Measurements from ENCODE around the gene ITIH2.
"Not testable (repeated sequence)": the region's sequence is repeated elsewhere in the genome, so short reads cannot be mapped to it uniquely, and the experiment has no call there.

Gene ITIH2

DNA sequence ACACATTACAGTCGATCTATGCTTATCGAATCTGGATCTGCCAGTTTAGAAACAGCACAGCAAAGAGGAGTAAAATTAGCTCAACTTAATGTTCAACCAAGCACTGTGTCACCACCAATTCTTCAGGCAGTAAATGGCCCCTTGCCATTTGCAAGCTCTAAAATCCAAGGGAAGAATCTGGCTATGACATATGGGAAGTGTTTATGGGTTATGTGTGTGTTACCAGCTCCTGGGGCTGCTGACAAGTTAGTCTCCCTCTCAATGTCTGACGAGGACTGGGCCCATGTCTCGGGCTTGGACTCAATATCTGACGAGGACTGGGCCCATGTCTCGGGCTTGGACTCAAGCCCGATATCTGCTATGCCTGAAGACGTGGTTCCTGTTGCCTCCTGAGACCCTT lies 5.7 kb upstream of the ITIH2 start:
- no peak for DNase-seq (ENCODE audit: low read depth in 2 of 2)

DNA sequence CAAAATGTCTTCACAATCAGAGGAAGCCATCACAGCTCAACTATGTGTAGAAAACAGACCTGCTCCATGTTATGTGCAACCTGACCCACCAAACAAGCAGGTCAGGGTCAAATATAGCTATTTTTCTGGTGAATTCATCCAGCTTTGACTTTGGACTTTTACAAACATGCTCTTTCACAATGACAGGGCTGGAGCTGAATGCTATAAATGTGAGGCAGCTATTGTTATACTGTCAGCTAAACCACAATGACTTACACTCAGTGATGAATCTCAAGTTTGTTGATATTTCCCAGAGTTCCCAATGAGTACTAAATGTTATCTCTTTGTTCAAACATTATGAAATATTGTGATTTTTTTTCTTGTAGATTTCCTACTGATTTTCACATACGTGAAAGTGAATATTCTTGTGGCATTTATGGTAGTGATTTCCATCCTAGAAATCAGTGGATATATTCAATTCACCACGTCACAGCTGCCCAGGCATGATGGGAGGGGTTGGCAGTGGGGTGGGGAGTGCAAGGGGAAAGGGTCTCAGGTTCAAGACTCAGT lies 2.5 kb upstream of the ITIH2 start:
- no peak for DNase-seq (ENCODE audit: low read depth in 2 of 2)

- DNase-seq (ENCODE audit: low read depth in 2 of 2): no peak
Observed at GRCh38 chr10:7701158-7701742, 1.9 kb upstream of the ITIH2 start.

- DNase-seq (ENCODE audit: low read depth in 2 of 2): no peak
Observed at GRCh38 chr10:7702288-7702812, 766 bp upstream of the ITIH2 start.

- no peak for DNase-seq (ENCODE audit: low read depth in 2 of 2)
Observed at GRCh38 chr10:7704071-7705016, 1.2 kb downstream of the ITIH2 start.

DNA sequence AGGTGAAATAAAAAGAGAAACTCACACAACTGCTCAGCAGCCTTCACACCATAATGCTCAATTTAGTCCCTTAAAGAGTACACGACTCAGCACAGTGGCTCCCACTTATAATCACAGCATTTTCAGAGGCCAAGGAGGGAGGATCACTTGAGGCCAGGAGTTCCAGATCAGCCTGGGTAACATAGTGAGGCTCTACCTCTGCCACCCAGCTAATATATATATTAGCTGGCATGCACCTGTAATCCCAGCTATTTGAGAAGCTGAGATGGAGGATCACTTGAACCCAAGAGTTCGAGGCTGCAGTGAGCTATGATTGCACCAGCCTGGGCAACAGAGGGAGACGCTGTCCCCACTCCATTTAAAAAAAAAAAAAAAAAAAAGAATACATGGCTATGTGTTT lies 2.2 kb downstream of the ITIH2 start:
- no peak for DNase-seq (ENCODE audit: low read depth in 2 of 2)

GRCh38 chr10:7706534-7707073 lies 3.5 kb downstream of the ITIH2 start:
- DNase-seq (ENCODE audit: low read depth in 2 of 2): no peak

- no peak for DNase-seq (ENCODE audit: low read depth in 2 of 2)
Observed at GRCh38 chr10:7707102-7707501, 4.0 kb downstream of the ITIH2 start.

- DNase-seq (ENCODE audit: low read depth in 2 of 2): no peak
Observed at GRCh38 chr10:7707858-7708622, 4.9 kb downstream of the ITIH2 start.

- no peak for DNase-seq (ENCODE audit: low read depth in 2 of 2)
Observed at GRCh38 chr10:7708832-7709231, 5.7 kb downstream of the ITIH2 start.

DNA sequence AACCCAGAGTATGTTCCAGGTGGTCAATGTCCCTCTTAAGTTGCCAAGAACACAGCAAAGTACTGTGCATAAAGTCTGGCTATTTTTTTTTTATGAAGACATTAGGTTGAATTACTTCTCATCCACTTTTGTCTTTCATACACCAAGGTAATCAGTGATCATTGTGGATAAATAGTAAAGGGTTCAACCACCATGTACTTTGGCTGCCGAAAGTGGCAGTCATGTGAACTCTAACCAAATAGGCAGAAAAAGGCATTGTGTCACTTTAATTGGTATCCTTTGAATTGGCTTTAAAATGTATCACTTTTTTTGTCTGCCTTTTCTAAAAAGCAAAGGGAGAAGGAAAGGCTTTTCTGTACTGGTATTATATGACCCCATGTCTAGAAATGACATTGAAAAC lies 7.3 kb downstream of the ITIH2 start:
- DNase-seq (ENCODE audit: low read depth in 2 of 2): no peak

DNA sequence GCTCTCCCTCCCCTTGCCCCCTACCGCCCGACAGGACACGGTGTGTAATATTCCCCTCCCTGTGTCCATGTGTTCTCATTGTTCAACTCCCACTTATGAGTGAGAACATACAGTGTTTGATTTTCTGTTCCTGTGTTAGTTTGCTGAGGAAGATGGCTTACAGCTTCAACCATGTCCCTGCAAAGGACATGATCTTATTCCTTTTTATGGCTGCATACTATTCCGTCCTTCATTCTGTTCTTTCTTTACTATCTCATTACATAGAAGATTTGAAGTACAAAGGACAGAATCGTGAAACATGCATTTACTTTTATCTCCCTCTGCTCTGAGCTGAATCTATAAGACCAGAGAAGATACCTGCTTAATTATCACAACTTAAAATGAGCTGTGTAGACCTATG lies 8.0 kb downstream of the ITIH2 start:
- DNase-seq (ENCODE audit: low read depth in 2 of 2): not testable (repeated sequence)

GRCh38 chr10:7715515-7715914 lies 12.4 kb downstream of the ITIH2 start:
- DNase-seq (ENCODE audit: low read depth in 2 of 2): no peak

GRCh38 chr10:7717767-7718166 lies 14.7 kb downstream of the ITIH2 start:
- no peak for DNase-seq (ENCODE audit: low read depth in 2 of 2)

- no peak for DNase-seq (ENCODE audit: low read depth in 2 of 2)
Observed at GRCh38 chr10:7718685-7719084, 15.6 kb downstream of the ITIH2 start.

GRCh38 chr10:7720478-7720877 lies 17.4 kb downstream of the ITIH2 start:
- no peak for DNase-seq (ENCODE audit: low read depth in 2 of 2)

GRCh38 chr10:7722927-7723529 lies 19.9 kb downstream of the ITIH2 start:
- DNase-seq (ENCODE audit: low read depth in 2 of 2): no peak

DNA sequence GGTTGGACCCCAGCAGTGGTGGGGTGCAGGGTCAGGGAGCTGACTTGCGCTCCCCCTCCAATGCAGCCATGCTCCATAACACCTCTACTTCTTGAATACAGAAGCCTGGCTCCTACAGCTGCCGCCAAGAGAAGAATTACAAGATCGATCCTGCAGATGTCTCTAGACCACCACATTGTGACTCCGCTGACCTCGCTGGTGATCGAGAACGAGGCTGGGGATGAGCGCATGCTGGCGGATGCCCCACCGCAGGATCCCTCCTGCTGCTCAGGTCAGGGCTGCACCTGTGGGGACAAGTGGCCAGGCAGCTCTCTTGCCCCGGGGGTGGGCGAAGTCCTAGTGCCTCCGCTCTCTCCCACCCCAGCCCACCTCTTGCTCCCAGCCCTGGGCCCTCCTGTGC lies 31.7 kb downstream of the ITIH2 start:
- no peak for DNase-seq (ENCODE audit: low read depth in 2 of 2)

DNA sequence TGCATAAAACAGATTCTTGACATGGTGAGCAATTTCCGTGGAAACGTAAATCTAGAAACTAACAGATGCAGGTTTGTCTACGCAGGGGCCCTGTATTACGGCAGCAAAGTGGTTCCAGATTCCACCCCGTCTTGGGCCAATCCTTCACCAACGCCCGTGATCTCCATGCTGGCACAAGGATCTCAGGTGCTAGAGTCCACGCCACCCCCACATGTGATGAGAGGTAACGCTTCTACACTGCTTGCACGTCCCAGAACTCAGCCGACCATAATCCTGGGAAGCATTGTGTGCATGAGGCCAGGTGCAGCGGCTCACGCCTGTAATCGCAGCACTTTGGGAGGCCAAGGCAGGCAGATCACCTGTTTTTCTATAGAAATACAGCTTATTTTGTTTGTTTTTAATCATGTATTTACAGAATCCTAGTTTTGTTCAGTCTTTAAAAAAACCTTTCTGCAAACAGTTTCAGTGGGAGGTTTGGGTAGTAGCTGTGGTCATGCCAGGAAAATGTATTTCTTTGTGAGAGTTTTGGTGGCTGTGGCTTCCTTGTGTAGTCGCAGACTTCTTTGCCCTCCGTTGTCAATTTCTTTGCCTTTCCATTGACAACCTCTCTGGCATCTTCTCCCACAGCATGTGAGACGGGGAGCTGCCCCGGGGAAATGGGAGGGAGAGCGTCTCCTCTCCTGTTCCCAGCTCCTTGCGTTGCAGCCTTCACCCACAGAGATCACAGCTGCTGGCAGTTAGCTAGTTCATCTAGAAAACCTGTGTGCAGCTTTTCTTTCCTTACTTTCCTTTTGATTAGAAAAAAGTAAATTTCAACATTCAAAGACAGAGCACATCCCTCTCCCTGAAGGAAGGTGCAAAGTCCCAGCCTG lies 35.7 kb downstream of the ITIH2 start:
- DNase-seq (ENCODE audit: low read depth in 2 of 2): no peak

- no peak for DNase-seq (ENCODE audit: low read depth in 2 of 2)
Observed at GRCh38 chr10:7744307-7744706, 41.2 kb downstream of the ITIH2 start.

Measured in stimulated activated CD4-positive, alpha-beta T cell treated with anti-CD3 and anti-CD28 coated beads, Interleukin-15, amount 100 ng/mL, for 48 hours (primary cell).